Measurements from ENCODE around the gene HMX2.
"Not testable (repeated sequence)": the region's sequence is repeated elsewhere in the genome, so short reads cannot be mapped to it uniquely, and the experiment has no call there.

Gene HMX2

GRCh38 chr10:123149568-123150270 is 1.8 kb downstream of the HMX2 start:
- peak in 1 of 10 donors; percentile 80 for DNase-seq
- intact Hi-C loops (cut with DNase I): no loop called here

DNA sequence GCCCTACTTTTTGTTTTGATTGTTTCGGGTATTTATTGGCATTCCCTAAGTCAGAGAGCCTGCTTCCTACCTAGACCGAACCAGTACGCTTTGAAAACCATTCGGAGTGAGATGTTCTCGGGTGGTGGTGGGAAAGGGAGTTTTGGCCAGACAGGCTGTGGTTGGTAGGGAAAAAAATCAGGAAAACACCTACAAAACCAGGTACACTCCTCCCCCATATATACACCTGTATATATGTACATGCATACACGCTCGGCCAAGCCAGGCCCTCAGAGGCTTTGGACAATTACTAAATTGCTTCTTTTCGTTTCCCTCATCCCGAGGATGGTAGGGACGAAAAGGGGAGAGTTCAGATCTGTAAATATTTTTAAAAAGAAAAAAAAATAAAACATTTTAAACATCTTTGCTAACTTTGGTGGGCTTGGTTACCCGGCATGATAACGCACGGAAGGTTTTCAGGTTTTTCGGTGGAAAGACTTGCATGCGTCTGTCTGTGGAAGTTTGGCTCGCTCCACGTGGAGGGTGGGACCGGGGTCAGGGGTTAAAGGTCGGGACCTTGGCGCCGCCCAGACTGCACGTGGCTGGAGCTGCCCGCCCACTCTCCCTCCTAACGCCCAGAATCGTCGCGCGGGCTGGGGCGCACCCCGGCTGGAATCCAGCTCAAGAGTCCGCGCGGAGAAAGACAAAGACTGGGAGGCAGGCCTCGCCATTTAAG is 2.5 kb downstream of the HMX2 start:
- peak in 1 of 10 donors; percentile 84 for DNase-seq
- intact Hi-C loops (cut with DNase I): no loop called here

GRCh38 chr10:123150986-123151736 is 3.2 kb downstream of the HMX2 start:
- intact Hi-C loops (cut with DNase I): no loop called here
- peak in 1 of 10 donors; percentile 75 for DNase-seq

DNA sequence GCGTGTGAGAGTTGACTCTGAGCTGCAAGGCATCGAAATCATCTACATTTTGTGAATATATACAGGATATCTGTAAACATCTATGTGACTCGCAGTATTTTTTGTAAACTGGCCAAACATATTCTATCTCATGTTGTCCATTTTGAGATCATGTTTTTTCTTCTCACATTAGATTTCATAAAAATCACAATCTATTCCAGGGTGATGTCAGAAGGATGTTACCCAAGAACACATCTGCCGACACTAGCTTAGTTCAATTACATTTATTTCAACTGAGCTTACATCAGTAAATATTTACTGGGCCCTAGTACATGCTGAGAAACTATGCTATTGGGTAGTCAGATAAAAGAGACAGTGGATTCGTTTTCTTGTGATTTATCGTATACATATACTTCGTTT is 3.8 kb downstream of the HMX2 start:
- intact Hi-C loops (cut with DNase I): no loop called here

GRCh38 chr10:123153486-123154091 is 5.7 kb downstream of the HMX2 start:
- peak in 1 of 10 donors; percentile 68 for DNase-seq
- intact Hi-C loops (cut with DNase I): no loop called here

More for the DNA sequence above, 3.8 kb downstream of the HMX2 start:
- DNase-seq: no peak

GRCh38 chr10:123154092-123154710 is 6.3 kb downstream of the HMX2 start, which contains the start of gene BUB3:
TSS of gene BUB3 (plus strand) at chr10:123154402. CDS start at chr10:123154918, 516 bp downstream.
- DNase-seq: peak; percentile 99 to 100 (median 100)

DNA sequence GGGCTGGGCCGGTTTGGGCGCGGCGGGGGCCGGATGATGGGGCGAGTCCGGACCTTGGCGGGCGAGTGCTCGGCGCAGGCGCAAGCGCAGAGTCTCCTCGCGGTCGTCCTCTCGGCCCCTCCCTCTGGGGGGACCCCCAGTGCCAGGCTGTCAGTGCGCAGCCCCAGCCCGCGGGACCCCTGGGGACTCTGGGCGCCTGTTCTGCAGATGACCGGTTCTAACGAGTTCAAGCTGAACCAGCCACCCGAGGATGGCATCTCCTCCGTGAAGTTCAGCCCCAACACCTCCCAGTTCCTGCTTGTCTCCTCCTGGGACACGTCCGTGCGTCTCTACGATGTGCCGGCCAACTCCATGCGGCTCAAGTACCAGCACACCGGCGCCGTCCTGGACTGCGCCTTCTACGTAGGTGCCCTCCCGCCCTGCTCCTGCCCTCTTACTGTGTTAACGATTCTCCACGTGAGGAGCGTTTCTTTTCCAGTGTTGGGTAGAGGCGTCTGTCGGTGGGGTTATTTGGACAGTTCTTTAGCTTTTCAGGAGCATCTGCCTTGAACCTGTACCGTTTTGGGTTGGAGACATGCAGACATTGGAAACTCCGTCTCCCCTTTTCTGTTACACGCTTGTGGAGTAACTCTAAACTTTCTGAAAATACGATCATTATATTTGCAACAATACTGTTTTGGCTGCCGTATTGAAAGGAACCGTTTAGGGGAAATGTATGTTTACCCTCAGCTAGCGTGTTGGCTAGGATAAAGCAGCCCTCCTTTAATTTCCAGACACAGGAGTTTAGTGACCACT is 7.0 kb downstream of the HMX2 start:
- intact Hi-C loops (cut with DNase I): no loop called here
- DNase-seq: peak in 9 of 10 donors; percentile 40 to 93 (median 53)

More at GRCh38 chr10:123154092-123154710, 6.3 kb downstream of the HMX2 start, which contains the start of gene BUB3:
- intact Hi-C loops (cut with DNase I): no loop called here

GRCh38 chr10:123156078-123156477 is 8.1 kb downstream of the HMX2 start:
- intact Hi-C loops (cut with DNase I): no loop called here
- DNase-seq: no peak

- no peak for DNase-seq
- intact Hi-C loops (cut with DNase I): no loop called here
Measured at GRCh38 chr10:123157210-123157609, 9.3 kb downstream of the HMX2 start.

DNA sequence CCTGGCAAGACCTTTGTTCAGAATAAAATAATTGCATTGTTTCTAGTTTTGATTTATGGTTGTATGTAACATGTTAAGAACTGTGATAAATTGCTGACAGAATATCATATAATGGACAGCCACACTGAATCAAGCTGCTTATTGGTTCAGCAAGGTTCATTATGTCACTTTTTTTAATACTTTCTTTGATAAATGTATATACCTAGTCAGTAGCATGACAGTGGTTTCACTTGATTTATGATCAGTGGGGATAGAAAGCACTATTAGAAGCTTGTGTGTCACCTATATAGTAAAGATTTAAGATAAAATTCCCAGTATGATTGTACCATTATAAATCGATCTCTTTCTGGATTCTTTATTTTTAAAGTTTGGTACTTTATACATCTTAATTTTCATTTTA is 10.7 kb downstream of the HMX2 start:
- no peak for DNase-seq
- intact Hi-C loops (cut with DNase I): no loop called here

DNA sequence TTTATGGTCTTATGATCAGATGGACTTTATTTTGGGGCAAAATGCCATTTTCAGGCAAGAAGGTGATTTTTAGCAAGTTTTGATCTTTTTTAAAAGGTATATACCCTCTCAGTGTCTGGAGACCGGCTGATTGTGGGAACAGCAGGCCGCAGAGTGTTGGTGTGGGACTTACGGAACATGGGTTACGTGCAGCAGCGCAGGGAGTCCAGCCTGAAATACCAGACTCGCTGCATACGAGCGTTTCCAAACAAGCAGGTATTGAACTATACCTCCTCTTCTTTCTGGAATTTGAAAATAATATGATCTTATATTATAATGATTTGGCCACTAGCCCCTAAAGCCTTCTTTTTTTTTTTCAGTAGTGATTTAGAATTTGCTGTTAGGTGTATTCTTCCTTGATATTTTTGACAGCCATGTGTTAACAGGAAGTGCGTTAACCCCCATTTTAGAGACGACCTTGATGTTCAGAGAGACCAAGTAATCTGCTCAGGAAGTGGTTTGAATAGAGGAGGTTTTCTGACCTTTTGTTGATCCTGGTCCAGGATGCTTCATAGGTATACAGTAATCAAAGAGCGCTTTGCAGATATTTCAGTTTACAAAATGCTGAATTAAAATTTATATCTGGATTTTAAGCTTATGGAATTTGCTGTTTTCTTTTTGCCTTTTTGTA is 12.5 kb downstream of the HMX2 start:
- no peak for DNase-seq
- intact Hi-C loops (cut with DNase I): no loop called here

DNA sequence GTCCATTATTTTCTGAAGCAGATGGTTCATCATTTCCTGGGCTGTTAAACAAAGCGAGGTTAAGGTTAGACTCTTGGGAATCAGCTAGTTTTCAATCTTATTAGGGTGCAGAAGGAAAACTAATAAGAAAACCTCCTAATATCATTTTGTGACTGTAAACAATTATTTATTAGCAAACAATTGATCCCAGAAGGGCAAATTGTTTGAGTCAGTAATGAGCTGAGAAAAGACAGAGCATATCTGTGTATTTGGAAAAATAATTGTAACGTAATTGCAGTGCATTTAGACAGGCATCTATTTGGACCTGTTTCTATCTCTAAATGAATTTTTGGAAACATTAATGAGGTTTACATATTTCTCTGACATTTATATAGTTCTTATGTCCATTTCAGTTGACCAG is 16.4 kb downstream of the HMX2 start:
- intact Hi-C loops (cut with DNase I): no loop called here

GRCh38 chr10:123165445-123166072 is 17.6 kb downstream of the HMX2 start:
- intact Hi-C loops (cut with DNase I): no loop called here
- peak in 1 of 10 donors; percentile 78 for DNase-seq

More for the DNA sequence above, 16.4 kb downstream of the HMX2 start:
- DNase-seq: no peak

- DNase-seq: no peak
- intact Hi-C loops (cut with DNase I): no loop called here
Measured at GRCh38 chr10:123166618-123167017, 18.7 kb downstream of the HMX2 start.

DNA sequence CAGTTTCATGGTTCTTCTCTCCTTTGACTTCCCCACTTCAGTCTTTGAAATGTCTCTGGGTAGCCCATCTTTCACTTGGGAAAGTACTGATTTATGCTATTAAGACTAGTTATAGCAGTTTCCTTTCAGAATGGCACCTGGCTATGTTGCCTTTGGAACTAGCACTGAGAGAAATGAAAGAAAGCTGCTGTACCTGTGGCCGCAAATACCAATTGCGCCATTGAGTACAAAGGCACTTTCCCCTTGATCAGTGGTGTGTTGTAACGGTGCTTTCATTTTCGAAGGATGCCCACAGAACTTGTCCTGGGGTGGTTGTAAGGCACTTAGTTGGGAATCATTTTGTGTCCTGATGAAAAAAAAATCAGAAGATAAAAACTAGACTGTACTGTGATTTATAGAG is 23.0 kb downstream of the HMX2 start:
- intact Hi-C loops (cut with DNase I): no loop called here
- no peak for DNase-seq

DNA sequence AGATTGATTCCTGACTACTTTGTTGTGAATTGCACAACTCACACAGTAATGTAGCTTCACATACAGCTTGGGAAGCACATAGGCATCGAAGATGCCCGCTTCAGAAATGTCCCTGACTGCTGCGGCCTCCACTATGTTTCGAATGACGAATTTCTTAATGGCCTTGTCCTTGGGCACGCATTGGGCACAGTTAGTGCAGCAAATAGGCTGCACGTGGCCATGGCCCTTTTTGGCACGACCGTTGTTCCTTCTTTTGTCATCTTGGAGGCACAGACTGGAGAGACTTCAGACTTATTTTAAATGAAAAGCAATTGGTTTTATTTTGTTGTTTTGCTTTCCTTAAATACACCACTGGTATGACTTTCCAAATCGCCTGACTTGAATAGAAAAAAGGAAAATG is 23.7 kb downstream of the HMX2 start:
- intact Hi-C loops (cut with DNase I); DNase-seq: not testable (repeated sequence)

DNA sequence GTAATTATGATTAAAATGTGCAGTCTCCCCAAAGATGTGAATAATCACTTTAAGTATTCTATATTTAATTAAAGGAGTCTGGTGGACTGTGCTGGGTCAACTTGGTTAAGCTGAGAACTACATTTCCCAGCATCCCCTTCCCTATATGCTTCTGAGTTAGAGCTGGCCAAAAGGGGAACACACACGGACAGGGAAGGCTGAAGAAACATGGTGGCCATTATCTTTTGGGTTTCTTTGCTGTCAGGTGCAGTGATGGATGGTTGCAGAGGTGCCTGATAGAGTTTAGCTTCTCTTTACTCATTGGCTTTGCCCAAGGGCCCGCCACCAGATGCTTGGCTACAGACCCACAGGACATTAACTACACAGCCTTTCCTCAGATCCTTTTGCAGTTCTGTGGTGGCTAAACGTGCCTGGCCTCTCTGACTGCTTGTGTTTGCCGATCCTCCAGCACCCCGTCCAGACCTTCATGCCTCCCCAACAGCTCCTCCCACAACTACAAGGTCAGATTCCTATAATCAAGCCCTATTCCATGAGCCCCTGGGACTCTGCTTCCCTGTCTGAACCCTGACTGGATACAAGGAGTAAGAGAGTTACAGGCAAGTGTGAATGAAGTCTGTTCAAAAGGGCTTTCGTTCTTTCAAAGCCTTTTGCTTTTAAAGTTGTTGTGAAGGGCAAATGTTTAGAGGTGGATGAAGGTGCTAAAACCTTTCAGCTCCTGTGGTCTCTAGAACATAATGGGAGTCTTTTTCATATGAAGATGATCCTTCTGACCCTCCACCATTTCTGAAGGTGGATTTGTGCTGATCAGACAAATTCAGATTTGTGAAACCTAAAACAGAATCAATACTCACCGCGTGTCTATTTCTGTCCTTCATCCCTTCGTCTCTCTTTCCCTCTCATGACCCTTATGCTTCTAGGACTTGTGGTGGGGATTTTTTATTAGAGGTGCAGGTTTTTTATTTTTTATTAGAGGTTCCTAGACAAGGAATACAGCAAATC is 27.8 kb downstream of the HMX2 start:
- peak in 1 of 10 donors; percentile 55 for DNase-seq
- intact Hi-C loops (cut with DNase I): no loop called here
